Measurements from ENCODE around the gene SMCO4. TPM values are rescaled to one million over a fixed set of nuclear protein-coding genes. Genes with fewer than 3 reads are reported as not detected.
"Not testable (repeated sequence)": the region's sequence is repeated elsewhere in the genome, so short reads cannot be mapped to it uniquely, and the experiment has no call there.

Gene SMCO4
- total RNA-seq, 1 donor from 2014 or later: 29.3 TPM

- Histone ChIP-seq H3K27ac (ENCODE audit: low read depth, low read length) (no peak overlapping the region), H3K4me3 (ENCODE audit: insufficient read depth, low read depth, low read length) (no peak overlapping the region), H3K36me3 (ENCODE audit: insufficient read depth, low read length) (no peaks in the 10 kb centered on the region), H3K9ac (ENCODE audit: low read length) (no peak overlapping the region), H3K4me2 (ENCODE audit: low read length) (no peak overlapping the region), H2AFZ (ENCODE audit: low read depth, low read length) (no peak overlapping the region), H3K79me2 (ENCODE audit: insufficient read depth, low read length) (no peaks in the 10 kb centered on the region), H3K4me1 (ENCODE audit: insufficient read depth, low read length) (no peaks in the 10 kb centered on the region), H3K9me3 (ENCODE audit: insufficient read depth, low read depth, low read length) (no peaks in the 10 kb centered on the region), H4K20me1 (ENCODE audit: insufficient read depth, low read length) (no peaks in the 10 kb centered on the region), H3K27me3 (ENCODE audit: insufficient read depth, low read length) (no peaks in the 10 kb centered on the region)
- DNase-seq (ENCODE audit: low read depth) (no peak), FAIRE-seq (no peak)
- no peak for TF ChIP-seq EZH2 (IDR thresholded peaks at IDR 0.05; ENCODE audit: insufficient read depth, low read length)
- TF ChIP-seq CTCF (IDR thresholded peaks at IDR 0.05; ENCODE audit: insufficient read depth, low read depth, low read length): no peak
- no peaks in the 10 kb centered on the region for H3K36me3 Mint-ChIP-seq (ENCODE audit: low read depth, unreplicated experiment)
- peaks cover 12% of the 10 kb centered on the region for H3K9me3 Mint-ChIP-seq (ENCODE audit: unreplicated experiment)
- no peaks in the 10 kb centered on the region for H3K4me1 Mint-ChIP-seq (ENCODE audit: low read depth, unreplicated experiment)
- H3K4me3 Mint-ChIP-seq (ENCODE audit: unreplicated experiment): no peak overlapping the region
- H3K27me3 Mint-ChIP-seq (ENCODE audit: low read depth, unreplicated experiment): peaks cover 1% of the 10 kb centered on the region
- no peak overlapping the region for H3K27ac Mint-ChIP-seq (ENCODE audit: unreplicated experiment)
Observed at GRCh38 chr11:93458286-93458685, 84.9 kb downstream of the SMCO4 start.

GRCh38 chr11:93444617-93445073, 98.5 kb downstream of the SMCO4 start:
- Histone ChIP-seq H3K4me3 (ENCODE audit: insufficient read depth, low read depth, low read length) (no peak overlapping the region), H2AFZ (ENCODE audit: low read depth, low read length) (peak overlapping the region; percentile 66), H4K20me1 (ENCODE audit: insufficient read depth, low read length) (no peaks in the 10 kb centered on the region), H3K4me1 (ENCODE audit: insufficient read depth, low read length) (peaks cover 4% of the 10 kb centered on the region), H3K27me3 (ENCODE audit: insufficient read depth, low read length) (no peaks in the 10 kb centered on the region), H3K4me2 (ENCODE audit: low read length) (peak overlapping the region; percentile 39), H3K36me3 (ENCODE audit: insufficient read depth, low read length) (no peaks in the 10 kb centered on the region), H3K9ac (ENCODE audit: low read length) (peak overlapping the region; percentile 58), H3K27ac (ENCODE audit: low read depth, low read length) (peak overlapping the region; percentile 42), H3K9me3 (ENCODE audit: insufficient read depth, low read depth, low read length) (no peaks in the 10 kb centered on the region), H3K79me2 (ENCODE audit: insufficient read depth, low read length) (no peaks in the 10 kb centered on the region)
- FAIRE-seq (no peak), DNase-seq (ENCODE audit: low read depth) (peak; percentile 85)
- Mint-ChIP-seq H3K36me3 (ENCODE audit: low read depth, unreplicated experiment) (no peaks in the 10 kb centered on the region), H3K4me1 (ENCODE audit: low read depth, unreplicated experiment) (peaks cover 11% of the 10 kb centered on the region), H3K4me3 (ENCODE audit: unreplicated experiment) (no peak overlapping the region), H3K27ac (ENCODE audit: unreplicated experiment) (peak overlapping the region; percentile 83), H3K9me3 (ENCODE audit: unreplicated experiment) (peaks cover 16% of the 10 kb centered on the region), H3K27me3 (ENCODE audit: low read depth, unreplicated experiment) (no peaks in the 10 kb centered on the region)
- no peak for TF ChIP-seq CTCF (IDR thresholded peaks at IDR 0.05; ENCODE audit: insufficient read depth, low read depth, low read length)

GRCh38 chr11:93443232-93443631, 100.0 kb downstream of the SMCO4 start:
- H3K27me3 Mint-ChIP-seq (ENCODE audit: low read depth, unreplicated experiment); H4K20me1 ChIP-seq (ENCODE audit: insufficient read depth, low read length); FAIRE-seq; H3K4me3 ChIP-seq (ENCODE audit: insufficient read depth, low read depth, low read length); DNase-seq (ENCODE audit: low read depth); H3K4me2 ChIP-seq (ENCODE audit: low read length); H3K9me3 ChIP-seq (ENCODE audit: insufficient read depth, low read depth, low read length); H3K36me3 Mint-ChIP-seq (ENCODE audit: low read depth, unreplicated experiment); H2AFZ ChIP-seq (ENCODE audit: low read depth, low read length); H3K27ac Mint-ChIP-seq (ENCODE audit: unreplicated experiment); H3K9ac ChIP-seq (ENCODE audit: low read length); H3K79me2 ChIP-seq (ENCODE audit: insufficient read depth, low read length); H3K27me3 ChIP-seq (ENCODE audit: insufficient read depth, low read length); H3K36me3 ChIP-seq (ENCODE audit: insufficient read depth, low read length); H3K4me3 Mint-ChIP-seq (ENCODE audit: unreplicated experiment); H3K4me1 ChIP-seq (ENCODE audit: insufficient read depth, low read length); H3K27ac ChIP-seq (ENCODE audit: low read depth, low read length): not testable (repeated sequence)
- Mint-ChIP-seq H3K9me3 (ENCODE audit: unreplicated experiment) (peaks cover 16% of the 10 kb centered on the region), H3K4me1 (ENCODE audit: low read depth, unreplicated experiment) (peaks cover 15% of the 10 kb centered on the region)
